Uterus (tissue), 4 donors: ENCODE measurements around the gene ING3. TPM values are rescaled to one million over a fixed set of nuclear protein-coding genes. Genes with fewer than 3 reads are reported as not detected.
A peak's percentile ranks its signal among the peaks of the same experiment; 100 is the strongest.

ENCODE experiments used
- DNase-seq, 2 donors: peaks; one replicate each; pipeline ENCODE4 v3.0.0-alpha.2; 2019 to 2020
- H3K27ac ChIP-seq, 2 donors: fragments of 200-600 bp; sonication (generic); 1 replicate in 1 of 2; 2 replicates in 1 of 2; pipeline ENCODE4 v1.5.1; 2016 to 2018
- H3K27me3 ChIP-seq, 2 donors: fragments of 200-600 bp; sonication (generic); one replicate each; pipeline ENCODE4 v1.5.1; 2018 to 2019; ENCODE audit warnings: control low read depth in 1 of 2
- H3K36me3 ChIP-seq, 2 donors: fragments of 200-600 bp; sonication (generic); one replicate each; pipeline ENCODE4 v1.5.1; 2019; ENCODE audit warnings: control low read depth in 1 of 2
- H3K4me1 ChIP-seq, 2 donors: fragments of 200-600 bp; sonication (generic); one replicate each; pipeline ENCODE4 v1.5.1; 2018 to 2019; ENCODE audit warnings: control low read depth in 1 of 2
- H3K4me3 ChIP-seq, 2 donors: fragments of 200-600 bp; sonication (generic); 1 replicate in 1 of 2; 2 replicates in 1 of 2; pipeline ENCODE4 v1.5.1; 2018 to 2019; ENCODE audit warnings: mild to moderate bottlenecking in 1 of 2
- H3K9me3 ChIP-seq, 2 donors: fragments of 200-600 bp; sonication (generic); one replicate each; pipeline ENCODE4 v1.5.1; 2019; ENCODE audit warnings: control low read depth in 1 of 2
- POLR2A ChIP-seq, 2 donors: fragments of 450-650 bp; IDR thresholded peaks; one replicate each; pipeline ENCODE4 v1.6.1; 2016; ENCODE audit warnings: antibody characterized with exemption in 2 of 2, mild to moderate bottlenecking in 1 of 2, moderate library complexity in 1 of 2
- intact Hi-C: fragments of 100-400 bp; cut with DNase I; formaldehyde crosslinking; loops from one replicate; pipeline ENCODE4 v1.15.1; 2023; ENCODE audit warnings: low total_unique reads
- total RNA-seq, 4 donors: library from RNA; depleted of rRNA in 3 of 4; stranded (reverse); fragments of >200 nt in 3 of 4; gene quantifications; one replicate each; pipeline versions ENCODE4 v1.1.0 to v1.2.4, GENCODE V29; 2014 to 2023
- TF ChIP-seq, protein P1 (sequence below), 4 experiments: fragments of 200-600 bp in 2 of 4; fragments of 450-650 bp in 2 of 4; sonication (generic) in 2 of 4; IDR thresholded peaks; one replicate each; pipeline ENCODE4 v1.5.1; 2016 to 2019; ENCODE audit warnings: antibody characterized with exemption in 4 of 4, mild to moderate bottlenecking in 2 of 4, moderate library complexity in 1 of 4
- donor health status: DM: yes; HTN: yes; CAD: no.

Gene ING3
- total RNA-seq, 4 donors from 2014 or later, result 16.4 to 37.7 (median 21.3) TPM

DNA sequence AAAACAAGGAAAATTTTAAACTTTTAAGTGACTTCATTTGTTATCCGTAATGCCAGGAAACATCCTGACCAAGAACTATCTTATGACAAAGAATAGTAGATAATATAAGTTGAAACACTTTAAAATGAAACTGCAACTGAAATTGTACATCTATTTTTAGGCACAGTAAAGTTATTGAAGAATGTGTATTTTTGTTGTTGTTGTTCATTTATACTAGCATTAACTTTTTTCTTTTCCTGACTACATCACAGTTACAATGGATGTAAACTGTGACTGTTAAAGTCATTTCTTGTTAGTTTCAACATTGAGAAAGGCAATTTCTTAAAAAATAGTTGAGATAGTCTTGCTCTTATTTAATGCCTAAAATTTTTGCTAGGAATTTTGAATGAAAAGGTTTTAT lies 40.6 kb downstream of the ING3 start:
- Histone ChIP-seq H3K27me3 (no peaks in the 10 kb centered on the region), H3K36me3 (no peaks in the 10 kb centered on the region), H3K27ac (peak overlapping the region; percentile 89 to 96), H3K4me3 (peak overlapping the region; percentile 49 to 62), H3K9me3 (no peaks in the 10 kb centered on the region), H3K4me1 (peaks cover 0 to 8% of the 10 kb centered on the region in 2 donors)
- DNase-seq, result no peak
- TF ChIP-seq POLR2A (IDR thresholded peaks at IDR 0.05), result no peak
- intact Hi-C loops, result no loop called here

DNA sequence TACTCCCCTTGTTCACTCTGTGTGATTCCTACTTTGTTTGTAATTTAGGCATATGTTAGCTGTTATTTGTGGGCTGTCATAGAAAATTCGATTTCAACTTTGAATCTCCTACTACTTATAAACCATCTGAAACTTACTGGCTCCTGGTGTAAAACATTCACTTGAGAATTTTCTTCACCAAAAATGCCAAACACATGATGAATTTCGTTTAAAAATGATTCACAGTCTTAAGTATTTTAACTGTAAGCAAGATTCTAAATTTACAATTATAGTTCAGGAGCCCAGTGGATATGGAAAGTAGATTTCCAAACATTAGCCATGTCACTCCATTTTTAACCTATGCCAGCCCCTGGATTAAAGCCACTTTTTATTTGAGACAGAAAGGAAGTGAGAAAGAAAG lies 41.0 kb downstream of the ING3 start:
- H3K27ac ChIP-seq, result peak overlapping the region; percentile 89 to 96
- peaks cover 0 to 8% of the 10 kb centered on the region in 2 donors for H3K4me1 ChIP-seq
- intact Hi-C loops, result no loop called here

DNA sequence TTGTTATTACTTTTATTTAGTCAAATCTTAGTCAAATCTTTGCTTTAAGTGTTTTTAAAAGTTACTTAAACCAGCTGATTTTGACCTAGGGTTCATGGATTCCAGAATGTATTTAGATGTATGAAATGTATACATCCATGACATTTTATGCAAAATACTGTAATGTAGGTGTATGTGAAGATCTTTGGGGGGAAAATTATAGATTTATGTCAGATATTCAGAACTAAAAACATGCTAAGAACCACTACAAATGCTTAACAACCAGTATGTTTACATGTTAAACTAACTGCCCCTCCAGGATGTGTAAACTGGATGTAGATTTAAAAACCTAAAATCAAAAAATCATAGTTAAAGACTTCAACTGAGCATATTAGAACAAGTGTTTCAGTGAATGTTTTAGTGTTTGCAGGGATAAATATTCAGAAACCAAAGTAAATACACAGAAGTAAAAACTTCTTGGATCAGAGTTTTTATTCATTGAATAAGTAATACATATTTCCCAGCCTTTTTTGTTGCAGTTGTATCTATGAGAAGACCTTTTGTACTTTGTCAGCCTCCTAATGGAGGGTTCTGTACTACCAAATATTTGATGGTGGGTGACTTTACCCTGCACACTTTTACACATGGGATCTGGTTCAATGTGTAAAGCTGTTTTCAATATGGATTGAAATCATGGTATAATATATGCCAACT lies 41.8 kb downstream of the ING3 start:
- TF ChIP-seq, protein P1, sequence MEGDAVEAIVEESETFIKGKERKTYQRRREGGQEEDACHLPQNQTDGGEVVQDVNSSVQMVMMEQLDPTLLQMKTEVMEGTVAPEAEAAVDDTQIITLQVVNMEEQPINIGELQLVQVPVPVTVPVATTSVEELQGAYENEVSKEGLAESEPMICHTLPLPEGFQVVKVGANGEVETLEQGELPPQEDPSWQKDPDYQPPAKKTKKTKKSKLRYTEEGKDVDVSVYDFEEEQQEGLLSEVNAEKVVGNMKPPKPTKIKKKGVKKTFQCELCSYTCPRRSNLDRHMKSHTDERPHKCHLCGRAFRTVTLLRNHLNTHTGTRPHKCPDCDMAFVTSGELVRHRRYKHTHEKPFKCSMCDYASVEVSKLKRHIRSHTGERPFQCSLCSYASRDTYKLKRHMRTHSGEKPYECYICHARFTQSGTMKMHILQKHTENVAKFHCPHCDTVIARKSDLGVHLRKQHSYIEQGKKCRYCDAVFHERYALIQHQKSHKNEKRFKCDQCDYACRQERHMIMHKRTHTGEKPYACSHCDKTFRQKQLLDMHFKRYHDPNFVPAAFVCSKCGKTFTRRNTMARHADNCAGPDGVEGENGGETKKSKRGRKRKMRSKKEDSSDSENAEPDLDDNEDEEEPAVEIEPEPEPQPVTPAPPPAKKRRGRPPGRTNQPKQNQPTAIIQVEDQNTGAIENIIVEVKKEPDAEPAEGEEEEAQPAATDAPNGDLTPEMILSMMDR (IDR thresholded peaks at IDR 0.05), result no peak
- no peak for TF ChIP-seq POLR2A (IDR thresholded peaks at IDR 0.05)
- Histone ChIP-seq H3K4me3 (peak overlapping the region; percentile 1 to 62), H3K27me3 (no peaks in the 10 kb centered on the region), H3K4me1 (peaks cover 0 to 8% of the 10 kb centered on the region in 2 donors), H3K36me3 (no peaks in the 10 kb centered on the region), H3K9me3 (no peaks in the 10 kb centered on the region), H3K27ac (peak overlapping the region; percentile 89 to 96)
- intact Hi-C loops, result no loop called here
- no peak for DNase-seq

More for the DNA sequence above, 41.0 kb downstream of the ING3 start:
- H3K36me3 ChIP-seq, result no peaks in the 10 kb centered on the region
- peak overlapping the region; percentile 6 to 62 for H3K4me3 ChIP-seq
- H3K9me3 ChIP-seq, result no peaks in the 10 kb centered on the region
- no peaks in the 10 kb centered on the region for H3K27me3 ChIP-seq
- no peak for DNase-seq
- TF ChIP-seq, protein P1 (IDR thresholded peaks at IDR 0.05), result no peak
- TF ChIP-seq POLR2A (IDR thresholded peaks at IDR 0.05), result no peak

GRCh38 chr7:120992965-120993494 lies 42.5 kb downstream of the ING3 start:
- H3K27ac ChIP-seq, result peak overlapping the region; percentile 56 to 96
- H3K27me3 ChIP-seq, result no peaks in the 10 kb centered on the region
- TF ChIP-seq, protein P1 (IDR thresholded peaks at IDR 0.05), result no peak
- TF ChIP-seq POLR2A (IDR thresholded peaks at IDR 0.05), result no peak
- H3K36me3 ChIP-seq, result no peaks in the 10 kb centered on the region
- peaks cover 0 to 8% of the 10 kb centered on the region in 2 donors for H3K4me1 ChIP-seq
- no peak for DNase-seq
- H3K9me3 ChIP-seq, result no peaks in the 10 kb centered on the region
- H3K4me3 ChIP-seq, result peak overlapping the region in 1 of 2 donors; percentile 3
- intact Hi-C loops, result no loop called here

GRCh38 chr7:120993553-120994191 lies 43.1 kb downstream of the ING3 start:
- Histone ChIP-seq H3K36me3 (no peaks in the 10 kb centered on the region), H3K9me3 (no peaks in the 10 kb centered on the region), H3K4me1 (peaks cover 0 to 8% of the 10 kb centered on the region in 2 donors), H3K27ac (peak overlapping the region; percentile 56 to 96), H3K27me3 (no peaks in the 10 kb centered on the region), H3K4me3 (no peak overlapping the region)
- TF ChIP-seq, protein P1 (IDR thresholded peaks at IDR 0.05), result no peak
- TF ChIP-seq POLR2A (IDR thresholded peaks at IDR 0.05), result no peak
- intact Hi-C loops, result no loop called here
- DNase-seq, result no peak
